Measurements from ENCODE around the gene DYRK1A.

Gene DYRK1A

GRCh38 chr21:37365517-37366481 is 774 bp upstream of the DYRK1A start:
- DNase-seq, result no peak

GRCh38 chr21:37367336-37367702 is 746 bp downstream of the DYRK1A start:
- DNase-seq, result no peak

- no peak for DNase-seq
Measured at GRCh38 chr21:37367703-37368540, 1.3 kb downstream of the DYRK1A start.

GRCh38 chr21:37368541-37369279 is 2.1 kb downstream of the DYRK1A start:
- no peak for DNase-seq

GRCh38 chr21:37369307-37369854 is 2.8 kb downstream of the DYRK1A start:
- no peak for DNase-seq

- no peak for DNase-seq
Measured at GRCh38 chr21:37370152-37371040, 3.8 kb downstream of the DYRK1A start.

GRCh38 chr21:37371041-37371397 is 4.4 kb downstream of the DYRK1A start:
- no peak for DNase-seq

- DNase-seq, result no peak
Measured at GRCh38 chr21:37372127-37372731, 5.7 kb downstream of the DYRK1A start.

- no peak for DNase-seq
Measured at GRCh38 chr21:37372951-37373350, 6.4 kb downstream of the DYRK1A start.

- no peak for DNase-seq
Measured at GRCh38 chr21:37373539-37373938, 7.0 kb downstream of the DYRK1A start.

GRCh38 chr21:37374027-37374426 is 7.5 kb downstream of the DYRK1A start:
- DNase-seq, result no peak

GRCh38 chr21:37375866-37376574 is 9.4 kb downstream of the DYRK1A start:
- no peak for DNase-seq

- no peak for DNase-seq
Measured at GRCh38 chr21:37378700-37379139, 12.1 kb downstream of the DYRK1A start.

GRCh38 chr21:37380349-37381323 is 14.1 kb downstream of the DYRK1A start:
- no peak for DNase-seq

- no peak for DNase-seq
Measured at GRCh38 chr21:37381883-37382585, 15.5 kb downstream of the DYRK1A start.

GRCh38 chr21:37383086-37383485 is 16.5 kb downstream of the DYRK1A start:
- DNase-seq, result no peak

- DNase-seq, result no peak
Measured at GRCh38 chr21:37383784-37384311, 17.3 kb downstream of the DYRK1A start.

GRCh38 chr21:37384416-37384815 is 17.8 kb downstream of the DYRK1A start:
- no peak for DNase-seq

Measured in NCI-H2107 (cell line).